Motor neuron (in vitro differentiated cells): Measurements from ENCODE around the gene EPO. TPM values are rescaled to one million over a fixed set of nuclear protein-coding genes. Genes with fewer than 3 reads are reported as not detected.

Experiments used
- ATAC-seq, 8 experiments: fragments of 200-7000 bp; cut with Tn5 transposase; replicated peaks in 6 of 8; 2 replicates each; pipeline ENCODE4 v1.8.0; 2021; ENCODE audit warnings: mild to moderate bottlenecking in 8 of 8, moderate library complexity in 8 of 8
- H3K27ac ChIP-seq, 2 donors: fragments of 250-450 bp; sonication (Bioruptor Pico); 2 replicates each; pipeline ENCODE4 v1.9.0; 2021; ENCODE audit warnings: antibody characterized with exemption in 2 of 2, mild to moderate bottlenecking in 2 of 2, moderate library complexity in 1 of 2
- H3K4me1 ChIP-seq, 2 donors: fragments of 250-450 bp; sonication (Bioruptor Pico); replicated peaks in 1 of 2; 2 replicates each; pipeline ENCODE4 v1.6.1; 2021; ENCODE audit warnings: antibody characterized with exemption in 2 of 2, mild to moderate bottlenecking in 2 of 2, moderate library complexity in 1 of 2
- H3K4me3 ChIP-seq, 5 donors: fragments of 250-450 bp; sonication (Bioruptor Pico); 2 replicates each; pipeline ENCODE4 v1.9.0; 2021; ENCODE audit warnings: antibody characterized with exemption in 5 of 5, mild to moderate bottlenecking in 5 of 5, moderate library complexity in 4 of 5
- WGBS, 10 experiments: fragments of 450-650 bp; shearing (Covaris generic); methylation state at CpG; one replicate each; pipeline ENCODE4 v1.0.0; 2022; 5-methylcytosine and 5-hydroxymethylcytosine counted together
- in situ Hi-C, 9 experiments: fragments of 400-800 bp; cut with MboI; loops; one replicate each; pipeline ENCODE4 v1.15.0; 2021; ENCODE audit warnings: low sequenced_read_pairs in 9 of 9, low pct_unique_long_range_greater_than_20kb in 2 of 9; ENCODE audit not compliant: unreplicated experiment in 9 of 9
- total RNA-seq, 8 experiments: library from RNA; unstranded; fragments of 300-600 nt; gene quantifications; 2 replicates each; pipeline versions ENCODE4 v1.2.3 to v1.2.4, GENCODE V29; 2022

The EPO gene
- under 1 TPM in 1 of 8 experiments, not detected in 7; 0.11 TPM for total RNA-seq

GRCh38 chr7:100720279-100720670 lies at the start of gene EPO:
EPO (plus strand) TSS chr7:100720468; CDS start chr7:100720981, 513 bp downstream.
- 0% methylated on average over 3 of the region's 21 CpGs; no CpG with 5 or more reads in 9 of the 10 experiments for WGBS, 10 experiments
- H3K4me1 ChIP-seq, result peaks cover 0 to 5% of the 10 kb centered on the region in 2 donors
- ATAC-seq, result peak; percentile 28 to 55 (median 48)
- H3K4me3 ChIP-seq, result peak within 1 kb of the TSS in 1 of 5 donors; percentile 19
- in situ Hi-C loops, result loop anchor here in 5 of 9 experiments (25.0 kb wide), 2 partner anchors 117 to 142 kb away; partner anchors contain the start of genes SLC12A9 (in 4 of the 5), TRIP6 (in 4 of the 5) and EPHB4 (in 1 of the 5)
- no peak within 1 kb of the TSS for H3K27ac ChIP-seq

DNA sequence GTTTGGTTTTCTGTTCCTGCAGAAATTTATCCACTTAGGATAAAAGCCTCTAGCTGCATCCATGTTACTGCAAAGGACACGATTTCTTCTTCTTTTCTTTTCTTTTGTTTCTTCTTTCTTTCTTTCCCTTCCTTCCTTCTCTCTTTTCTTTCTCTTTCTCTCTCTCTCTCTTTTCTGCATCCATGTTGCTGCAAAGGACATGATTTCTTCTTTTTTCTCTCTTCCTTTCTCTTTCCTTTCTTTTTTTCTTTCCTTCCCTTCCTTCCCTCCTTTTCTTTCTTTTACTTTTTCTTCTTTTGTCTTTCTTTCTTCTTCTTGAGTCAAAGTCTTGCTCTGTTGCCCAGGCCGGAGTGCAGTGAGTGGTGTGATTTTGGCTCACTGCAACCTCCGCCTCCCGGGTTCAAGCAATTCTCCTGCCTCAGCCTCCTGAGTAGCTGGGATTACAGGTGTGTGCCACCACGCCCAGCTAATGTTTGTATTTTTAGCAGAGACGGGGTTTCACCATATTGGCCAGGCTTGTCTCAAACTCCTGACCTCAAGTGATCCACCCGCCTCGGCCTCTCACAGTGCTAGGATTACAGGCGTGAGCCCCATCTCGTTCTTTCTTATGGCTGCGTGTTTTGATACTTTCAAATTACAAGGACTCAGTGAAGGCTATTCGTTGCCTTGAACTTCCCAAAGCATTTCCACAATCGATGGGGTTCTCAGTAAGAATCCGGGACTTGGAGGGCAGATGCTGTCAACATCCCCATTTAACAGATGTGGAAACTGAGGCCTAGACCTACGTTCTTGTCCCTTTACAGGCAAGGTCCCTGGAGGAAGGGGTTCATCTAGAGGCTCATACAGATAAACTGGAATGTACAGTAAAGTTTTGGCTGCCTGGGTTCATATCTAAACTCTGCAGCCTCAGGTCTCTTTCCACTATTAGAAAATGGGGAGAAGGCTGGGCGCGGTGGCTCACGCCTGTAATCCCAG lies 48.6 kb upstream of the EPO start:
- H3K27ac ChIP-seq, result no peak overlapping the region
- no peak for ATAC-seq
- WGBS, 10 experiments, result 67 to 94% (median 86%) methylated on average over 2 to 13 of the region's 18 CpGs
- no peak overlapping the region for H3K4me3 ChIP-seq
- in situ Hi-C loops, result no loop called here
- H3K4me1 ChIP-seq, result peaks cover 0 to 3% of the 10 kb centered on the region in 2 donors

DNA sequence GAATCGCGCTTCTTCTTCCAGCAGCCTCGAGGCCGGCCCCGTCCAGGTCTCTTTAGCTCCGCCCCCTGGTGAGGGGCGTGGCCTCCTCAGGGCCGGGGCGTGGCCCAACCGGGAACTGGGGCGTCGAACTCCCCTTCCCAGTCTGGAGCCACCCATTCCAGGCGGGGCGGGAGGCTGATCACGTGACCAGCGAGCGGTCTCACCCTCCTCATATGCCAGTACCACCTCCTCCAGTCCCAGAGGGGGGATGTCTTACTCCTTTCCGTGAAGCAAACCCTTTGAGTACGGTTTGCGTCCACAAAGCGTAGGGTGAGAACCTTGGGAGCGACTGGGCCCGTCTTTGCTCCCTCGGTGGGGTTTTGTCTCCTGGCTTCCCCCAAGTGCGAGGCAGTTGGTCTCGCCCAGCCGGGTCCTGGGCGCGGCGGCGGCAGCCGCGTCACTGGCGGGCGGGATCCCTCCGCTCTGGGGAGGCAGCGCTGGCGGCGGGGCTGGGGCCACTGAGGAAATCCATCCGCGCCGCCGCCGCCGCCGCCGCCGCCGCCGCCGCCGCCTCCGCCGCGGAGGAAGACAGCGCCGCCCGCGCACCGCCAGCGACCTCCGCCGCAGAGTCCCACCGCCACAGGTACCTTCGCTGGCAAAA lies 46.8 kb upstream of the EPO start, which contains the start of gene GNB2:
TSS of gene GNB2 (plus strand) at position 439 of the 640 bp plus-strand sequence. CDS start 2,526 bp downstream, outside the sequence.
- peak within 1 kb of the TSS; percentile 97 to 99 for H3K27ac ChIP-seq
- H3K4me1 ChIP-seq, result peaks cover 0 to 3% of the 10 kb centered on the region in 2 donors
- H3K4me3 ChIP-seq, result peak within 1 kb of the TSS; percentile 42 to 82 (median 67)
- peak; percentile 62 to 79 (median 69) for ATAC-seq
- in situ Hi-C loops, result no loop called here
- WGBS, 10 experiments, result 0 to 3% (median 0%) methylated on average over 3 to 13 of the region's 65 CpGs; no CpG with 5 or more reads in 5 of the 10 experiments

DNA sequence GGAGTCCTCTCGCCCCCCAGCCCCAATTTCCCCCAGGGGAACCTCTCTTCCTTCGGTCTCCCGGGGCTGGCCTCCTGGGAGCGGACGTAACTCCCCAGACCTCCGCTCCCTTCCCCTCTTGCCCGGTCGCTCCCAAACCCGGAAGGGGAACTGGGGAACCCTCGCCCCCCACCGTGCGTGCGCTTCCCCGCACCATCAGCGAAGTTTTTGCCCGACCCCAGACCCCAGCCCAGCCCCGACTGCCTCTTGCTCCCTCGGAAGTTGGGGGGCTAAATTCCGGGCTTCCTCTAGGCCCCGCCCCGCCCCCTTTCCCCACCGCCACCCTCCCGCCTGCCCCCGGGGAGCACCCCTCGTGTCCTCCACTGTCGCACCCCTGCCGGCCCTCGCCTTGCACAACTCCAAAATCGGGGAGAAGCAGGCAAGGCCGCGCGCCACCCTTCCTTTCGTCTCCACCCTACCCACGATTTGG lies 46.3 kb upstream of the EPO start:
- Histone ChIP-seq H3K27ac (peak overlapping the region; percentile 97 to 99), H3K4me3 (peak overlapping the region; percentile 42 to 82 (median 67)), H3K4me1 (peaks cover 0 to 3% of the 10 kb centered on the region in 2 donors)
- no CpG with 5 or more reads among the region's 34 CpGs for WGBS, 10 experiments
- peak in 1 of 8 experiments; percentile 0 for ATAC-seq
- in situ Hi-C loops, result no loop called here

DNA sequence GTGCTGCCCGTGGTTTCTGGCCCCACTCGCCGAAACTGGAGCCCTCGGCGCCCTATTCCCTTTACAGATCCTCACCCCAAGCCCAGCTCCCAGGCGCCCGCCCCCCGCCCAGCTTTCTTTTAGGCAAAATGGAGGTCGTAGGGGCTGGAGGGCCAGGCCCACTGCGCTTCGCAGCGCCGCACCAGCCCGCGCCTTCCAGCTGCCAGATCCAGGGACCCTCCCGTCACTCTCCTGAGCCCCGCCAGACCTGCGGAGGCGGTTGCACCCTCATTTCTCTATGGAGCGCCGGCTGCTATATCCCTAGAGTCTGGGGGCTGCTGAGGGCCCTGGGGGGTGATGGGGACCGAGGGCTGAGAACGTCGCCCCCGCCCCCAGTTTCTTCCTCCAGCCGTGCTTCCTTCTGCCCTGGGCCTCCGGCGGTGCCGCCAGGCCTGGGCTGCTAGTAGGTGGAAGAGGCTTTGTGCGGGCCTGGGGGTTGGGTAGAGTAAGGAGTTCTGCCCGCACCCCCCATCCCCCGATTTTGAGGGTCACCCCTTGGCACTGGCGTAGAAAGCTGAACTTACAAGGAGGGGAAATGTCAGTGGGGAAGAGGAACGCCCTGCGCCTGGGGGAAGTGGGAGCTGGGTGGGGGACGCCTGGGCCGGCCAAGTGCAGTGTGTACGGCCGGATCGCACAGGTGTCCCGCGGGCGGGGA lies 45.7 kb upstream of the EPO start:
- H3K27ac ChIP-seq, result peak overlapping the region; percentile 97 to 99

GRCh38 chr7:100675105-100675451 lies 45.2 kb upstream of the EPO start:
- Histone ChIP-seq H3K27ac (peak overlapping the region; percentile 97 to 99), H3K4me1 (peaks cover 0 to 3% of the 10 kb centered on the region in 2 donors), H3K4me3 (peak overlapping the region; percentile 42 to 82 (median 67))
- ATAC-seq, result peak; percentile 1 to 42 (median 28)
- WGBS, 10 experiments, result 0% methylated on average over 1 of the region's 46 CpGs; no CpG with 5 or more reads in 9 of the 10 experiments
- in situ Hi-C loops, result no loop called here

More for the DNA sequence above, 45.7 kb upstream of the EPO start:
- in situ Hi-C loops, result no loop called here
- Histone ChIP-seq H3K4me3 (peak overlapping the region; percentile 42 to 82 (median 67)), H3K4me1 (peaks cover 0 to 3% of the 10 kb centered on the region in 2 donors)
- ATAC-seq, result peak in 3 of 8 experiments; percentile 2 to 15 (median 4)
- 0 to 20% (median 1%) methylated on average over 1 to 11 of the region's 43 CpGs; no CpG with 5 or more reads in 6 of the 10 experiments for WGBS, 10 experiments

GRCh38 chr7:100675581-100676350 lies 44.5 kb upstream of the EPO start:
- Histone ChIP-seq H3K4me3 (peak overlapping the region; percentile 42 to 82 (median 67)), H3K27ac (peak overlapping the region; percentile 53 to 84), H3K4me1 (peaks cover 0 to 9% of the 10 kb centered on the region in 2 donors)
- WGBS, 10 experiments, result no CpG with 5 or more reads among the region's 59 CpGs
- in situ Hi-C loops, result no loop called here
- ATAC-seq, result peak; percentile 23 to 73 (median 62)

GRCh38 chr7:100676501-100677306 lies 43.6 kb upstream of the EPO start:
- in situ Hi-C loops, result no loop called here
- 70 to 100% (median 89%) methylated on average over 1 to 17 of the region's 23 CpGs; no CpG with 5 or more reads in 5 of the 10 experiments for WGBS, 10 experiments
- peak overlapping the region; percentile 42 to 82 (median 67) for H3K4me3 ChIP-seq
- peak overlapping the region; percentile 53 to 84 for H3K27ac ChIP-seq
- peaks cover 0 to 9% of the 10 kb centered on the region in 2 donors for H3K4me1 ChIP-seq
- ATAC-seq, result no peak

GRCh38 chr7:100677308-100678267 lies 42.7 kb upstream of the EPO start:
- no peak overlapping the region for H3K4me3 ChIP-seq
- peaks cover 0 to 9% of the 10 kb centered on the region in 2 donors for H3K4me1 ChIP-seq
- WGBS, 10 experiments, result 92 to 100% (median 100%) methylated on average over 1 to 3 of the region's 36 CpGs; no CpG with 5 or more reads in 7 of the 10 experiments
- no peak overlapping the region for H3K27ac ChIP-seq
- ATAC-seq, result no peak
- in situ Hi-C loops, result no loop called here

DNA sequence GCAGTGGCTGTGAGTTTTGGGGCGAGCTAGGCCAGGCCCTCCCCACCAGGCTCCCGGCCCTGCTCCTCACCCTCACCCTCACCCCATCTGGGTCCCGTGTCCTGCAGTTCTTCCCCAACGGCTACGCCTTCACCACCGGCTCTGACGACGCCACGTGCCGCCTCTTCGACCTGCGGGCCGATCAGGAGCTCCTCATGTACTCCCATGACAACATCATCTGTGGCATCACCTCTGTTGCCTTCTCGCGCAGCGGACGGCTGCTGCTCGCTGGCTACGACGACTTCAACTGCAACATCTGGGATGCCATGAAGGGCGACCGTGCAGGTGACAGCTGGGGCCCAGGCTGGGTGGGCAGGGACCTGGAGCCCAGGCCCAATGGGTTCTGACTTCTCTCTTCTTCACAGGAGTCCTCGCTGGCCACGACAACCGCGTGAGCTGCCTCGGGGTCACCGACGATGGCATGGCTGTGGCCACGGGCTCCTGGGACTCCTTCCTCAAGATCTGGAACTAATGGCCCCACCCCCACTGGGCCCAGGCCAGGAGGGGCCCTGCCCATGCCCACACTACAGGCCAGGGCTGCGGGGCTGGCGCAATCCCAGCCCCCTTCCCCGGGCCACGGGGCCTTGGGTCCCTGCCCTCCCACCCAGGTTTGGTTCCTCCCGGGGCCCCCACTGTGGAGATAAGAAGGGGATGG lies 41.8 kb upstream of the EPO start:
- Histone ChIP-seq H3K27ac (no peak overlapping the region), H3K4me1 (peaks cover 0 to 9% of the 10 kb centered on the region in 2 donors), H3K4me3 (no peak overlapping the region)
- in situ Hi-C loops, result no loop called here
- 60 to 100% (median 85%) methylated on average over 1 to 4 of the region's 35 CpGs; no CpG with 5 or more reads in 7 of the 10 experiments for WGBS, 10 experiments
- ATAC-seq, result no peak
